Activated CD8-positive, alpha-beta memory T cell treated with anti-CD3 and anti-CD28 coated beads for 1 hour (primary cell): Measurements from ENCODE around the gene ZNF528.

Experiments used
- DNase-seq, 2 donors: peaks; one replicate each; pipeline ENCODE4 v3.0.0-alpha.2; 2020; ENCODE audit warnings: low read depth in 1 of 2; ENCODE audit errors: extremely low read depth in 1 of 2

Gene ZNF528

GRCh38 chr19:52397310-52398080, at the start of gene ZNF528:
ZNF528 (plus strand) TSS chr19:52397849; CDS start chr19:52402014, 4,165 bp downstream.
- peak; percentile 82 to 93 for DNase-seq

GRCh38 chr19:52351512-52351911, 46.1 kb upstream of the ZNF528 start:
- DNase-seq, result no peak

GRCh38 chr19:52366414-52366824, 31.2 kb upstream of the ZNF528 start:
- no peak for DNase-seq

DNA sequence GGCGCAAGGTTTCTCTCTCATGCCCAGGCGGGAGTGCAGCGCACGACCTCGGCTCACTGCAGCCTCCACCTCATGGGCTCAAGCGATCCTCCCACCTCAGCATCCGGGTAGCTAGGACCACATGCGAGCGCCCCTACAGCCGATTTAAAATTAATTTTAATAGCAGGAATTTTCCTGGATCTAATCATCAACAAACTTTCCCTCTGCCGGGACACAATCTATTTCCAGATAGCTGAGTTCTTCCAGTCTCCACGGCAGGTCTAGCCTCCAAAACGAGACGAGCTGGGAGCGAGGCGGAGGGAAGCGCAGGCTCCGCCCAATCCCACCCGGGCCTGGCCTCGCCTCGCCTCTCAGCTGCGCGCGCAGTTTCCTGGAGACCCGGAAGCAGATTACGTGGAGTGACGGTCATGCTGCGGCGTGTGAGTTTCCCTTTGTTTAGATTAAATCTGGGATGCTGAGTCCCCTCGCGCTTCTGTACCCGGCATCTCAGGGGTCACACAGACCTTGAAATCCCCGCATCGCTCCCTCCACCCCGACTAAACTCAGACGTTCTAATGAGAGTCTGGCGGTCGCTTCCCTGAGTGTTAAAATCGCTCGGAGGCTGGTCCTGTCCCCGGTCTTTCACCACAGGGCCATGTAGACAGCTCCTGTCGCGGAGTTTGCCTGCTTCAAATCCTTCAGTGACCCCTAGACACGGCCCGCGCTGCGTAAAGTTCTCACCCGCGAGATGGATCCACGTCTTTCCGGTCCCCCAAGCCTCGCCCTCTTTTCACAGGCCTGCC, 27.9 kb upstream of the ZNF528 start, which contains the start of gene ZNF880:
TSS of gene ZNF880 (plus strand) at position 365 of the 782 bp plus-strand sequence. CDS start at position 408, 43 bp downstream.
- peak; percentile 64 to 91 for DNase-seq

DNA sequence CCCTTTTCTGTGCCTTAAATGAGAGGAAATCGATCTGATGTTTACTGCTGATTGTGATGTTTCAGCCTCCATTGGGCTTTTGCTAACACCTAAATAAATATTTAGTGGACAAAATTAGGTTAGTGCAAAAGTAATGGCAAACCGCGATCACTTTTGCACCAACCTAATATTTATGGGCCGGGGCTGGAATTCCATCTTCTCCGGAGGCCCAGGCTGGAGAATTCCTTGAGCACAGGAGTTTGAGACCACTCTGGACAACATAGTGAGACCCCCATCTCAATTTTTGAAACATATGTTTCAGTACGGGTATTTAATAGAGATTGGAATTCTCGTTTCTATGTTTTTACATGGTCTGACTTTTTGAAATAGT, 27.3 kb upstream of the ZNF528 start:
- DNase-seq, result no peak

- no peak for DNase-seq
These were observed 6.5 kb upstream of the ZNF528 start for GRCh38 chr19:52391135-52391534.

- no peak for DNase-seq
These were observed 412 bp downstream of the ZNF528 start for GRCh38 chr19:52398081-52398441.

DNA sequence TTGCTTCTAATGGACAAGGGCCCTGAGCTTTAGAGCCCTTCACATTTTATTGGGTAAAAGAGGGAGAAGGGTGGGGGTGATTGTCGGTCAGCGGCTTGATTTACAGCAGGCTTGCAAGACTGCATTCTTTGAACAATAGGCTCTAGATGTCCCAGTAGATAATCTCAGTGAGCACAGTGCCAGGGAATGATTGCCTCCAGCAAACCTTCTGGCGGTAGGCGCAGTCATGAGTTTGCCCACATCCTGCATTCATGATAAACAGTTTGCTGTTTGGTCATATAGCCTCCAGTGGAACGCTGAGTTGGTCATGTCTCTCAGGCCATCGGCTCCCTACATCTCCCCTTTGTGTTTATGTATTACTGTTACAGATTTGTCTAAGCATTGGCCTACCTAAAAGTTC, 12.6 kb downstream of the ZNF528 start:
- no peak for DNase-seq

DNA sequence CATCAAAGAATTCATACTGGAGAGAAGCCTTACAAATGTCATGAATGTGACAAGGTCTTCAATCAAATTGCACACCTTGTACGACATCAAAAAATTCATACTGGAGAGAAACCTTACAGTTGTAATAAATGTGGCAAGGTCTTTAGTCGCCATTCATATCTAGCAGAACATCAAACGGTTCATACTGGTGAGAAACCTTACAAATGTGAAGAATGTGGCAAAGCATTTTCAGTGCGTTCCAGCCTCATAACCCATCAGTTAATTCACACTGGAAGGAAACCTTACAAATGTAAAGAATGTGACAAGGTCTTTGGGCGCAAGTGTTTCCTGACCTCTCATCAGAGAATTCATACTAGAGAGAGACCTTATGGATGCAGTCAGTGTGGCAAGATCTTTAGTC, 18.1 kb downstream of the ZNF528 start:
- DNase-seq, result no peak

DNA sequence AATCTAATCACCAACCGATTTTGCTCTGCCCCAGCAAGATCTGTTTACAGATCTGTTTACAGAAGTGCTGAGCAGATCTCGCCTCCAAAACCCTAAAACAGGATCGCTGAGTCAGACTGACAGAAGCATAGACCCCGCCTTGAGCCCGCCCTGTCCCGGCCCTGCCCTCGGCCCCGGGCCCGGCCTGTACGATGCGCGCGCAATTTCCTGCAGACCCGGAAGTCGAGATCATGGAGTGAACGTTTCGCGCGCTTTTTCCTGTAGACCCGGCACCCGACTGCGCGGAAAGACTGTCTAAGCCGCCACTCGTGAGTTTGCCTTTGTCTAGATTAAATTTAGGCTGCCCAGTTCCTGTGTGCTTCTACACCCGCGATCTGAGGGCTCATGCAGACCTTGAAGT, 31.3 kb downstream of the ZNF528 start, which contains the start of gene ZNF534:
TSS of gene ZNF534 (plus strand) at position 212 of the 400 bp plus-strand sequence. CDS start 2,327 bp downstream, outside the sequence.
- no peak for DNase-seq

GRCh38 chr19:52442179-52442578, 44.5 kb downstream of the ZNF528 start:
- no peak for DNase-seq

- DNase-seq, result no peak
These were observed 46.9 kb downstream of the ZNF528 start for GRCh38 chr19:52444506-52444905.

DNA sequence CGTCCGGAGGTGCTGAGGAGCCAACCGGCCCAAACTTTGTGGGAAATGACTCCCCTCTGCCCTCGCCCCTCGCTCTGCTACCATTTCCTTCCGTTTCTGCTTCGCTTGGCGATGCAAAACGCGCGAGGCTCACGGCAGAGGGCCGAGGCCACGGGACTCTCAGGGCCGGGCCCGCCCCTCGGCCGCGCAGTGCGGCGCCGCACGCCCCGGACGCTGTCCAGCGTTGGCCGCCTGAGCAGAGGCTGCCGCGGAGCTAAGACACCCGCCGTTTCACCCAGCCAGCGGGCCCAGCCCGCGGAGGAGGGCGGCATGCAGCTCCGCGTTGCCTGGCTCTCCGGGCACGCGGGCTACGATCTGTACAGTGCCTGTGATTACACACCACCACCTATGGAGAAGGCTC, 53.6 kb downstream of the ZNF528 start:
- no peak for DNase-seq

DNA sequence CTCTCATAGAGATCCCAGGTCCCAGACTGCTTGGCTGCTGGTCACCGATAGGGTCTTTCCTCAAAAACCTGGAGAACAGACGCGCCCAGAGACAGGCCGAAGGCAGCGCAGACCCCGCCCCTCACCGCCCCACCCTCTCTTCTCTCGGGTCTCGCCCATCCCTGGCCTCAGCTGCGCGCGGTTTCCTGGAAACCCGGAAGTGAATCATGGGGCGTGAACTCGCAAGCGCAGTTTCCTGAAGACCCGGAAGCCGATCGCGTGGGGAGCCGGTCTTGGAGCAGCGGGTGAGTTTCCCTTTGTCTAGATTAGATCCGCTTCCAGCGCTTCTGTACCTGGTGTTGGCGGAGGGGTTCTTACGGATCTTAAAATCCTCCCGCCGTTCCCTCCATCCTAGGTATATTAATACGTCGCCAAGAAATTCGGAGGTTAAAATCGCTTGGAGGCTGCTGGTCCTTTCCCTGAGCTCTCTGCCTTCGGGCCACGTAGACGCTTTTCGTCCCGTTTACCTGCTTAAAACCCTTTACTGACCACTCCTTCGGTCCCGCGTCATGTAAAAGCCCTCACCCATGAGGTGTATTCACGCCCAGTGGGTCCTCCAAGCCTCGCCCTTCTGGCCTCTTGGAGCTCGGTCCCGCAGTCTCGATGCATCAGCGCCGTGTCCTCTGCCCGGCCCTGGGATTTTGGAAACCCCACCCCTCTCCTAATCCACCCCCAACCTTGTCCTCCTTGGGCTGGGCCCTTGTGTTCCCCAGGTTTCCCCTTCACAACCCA, 55.9 kb downstream of the ZNF528 start, which contains the start of gene ZNF578:
TSS of gene ZNF578 (plus strand) at position 230 of the 771 bp plus-strand sequence. CDS start 48,293 bp downstream, outside the sequence.
- DNase-seq, result peak; percentile 16 to 33

DNA sequence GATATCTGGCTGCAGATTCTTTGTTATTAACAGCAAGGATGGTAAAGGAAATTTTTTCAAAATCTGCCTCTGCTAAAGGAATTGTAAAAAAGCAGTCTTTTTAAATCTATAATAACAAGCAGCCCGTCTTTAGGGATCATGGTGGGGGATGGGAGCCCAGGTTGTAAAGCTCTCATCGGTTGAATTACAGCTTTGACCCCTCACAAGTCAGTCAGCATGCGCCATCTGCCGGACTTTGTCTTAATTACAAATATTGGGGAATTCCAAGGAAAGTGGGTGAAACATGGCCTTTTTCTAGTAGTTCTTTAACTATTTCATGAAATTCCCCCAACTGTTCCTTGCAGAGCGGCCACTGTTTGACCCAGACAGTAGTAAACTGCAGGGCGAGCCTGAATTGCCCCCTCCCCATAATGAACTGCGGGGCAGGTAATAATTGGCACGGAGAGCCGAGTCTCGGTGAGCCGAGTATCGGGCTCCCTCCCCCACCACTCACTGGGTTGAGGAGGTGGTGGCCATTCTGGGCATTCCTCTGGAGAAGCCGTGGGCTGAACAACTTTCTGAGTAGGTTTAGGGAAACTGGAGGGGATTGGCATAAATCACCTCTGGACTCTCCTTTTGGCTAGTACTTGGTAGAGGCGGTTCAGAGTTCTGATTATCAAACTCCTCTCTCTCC, 67.3 kb downstream of the ZNF528 start:
- no peak for DNase-seq
